Spleen (tissue), 11 donors: ENCODE data around the gene ARL15. TPM values are rescaled to one million over a fixed set of nuclear protein-coding genes. Genes with fewer than 3 reads are reported as not detected.

ENCODE experiments used
- DNase-seq: peaks from one replicate; pipeline ENCODE4 v3.0.0-alpha.2; 2020
- H3K27ac ChIP-seq, 8 donors: fragments of 200-600 bp; sonication (generic) in 7 of 8; 1 replicate in 4 of 8; 2 replicates in 4 of 8; pipeline versions ENCODE4 v1.5.0 to v1.8.0; 2016 to 2021; ENCODE audit warnings: inconsistent platforms in 4 of 8, mild to moderate bottlenecking in 4 of 8, moderate library complexity in 1 of 8
- H3K27me3 ChIP-seq, 7 donors: fragments of 200-600 bp; sonication (generic) in 6 of 7; replicated peaks in 1 of 7; 1 replicate in 4 of 7; 2 replicates in 3 of 7; pipeline versions ENCODE4 v1.5.0 to v1.8.0; 2016 to 2021; ENCODE audit warnings: inconsistent platforms in 3 of 7, mild to moderate bottlenecking in 1 of 7
- H3K36me3 ChIP-seq, 6 donors: fragments of 200-600 bp; sonication (generic) in 5 of 6; 1 replicate in 4 of 6; 2 replicates in 2 of 6; pipeline versions ENCODE4 v1.5.0 to v1.8.0; 2016 to 2021; ENCODE audit warnings: inconsistent platforms in 2 of 6
- H3K4me1 ChIP-seq, 6 donors: fragments of 200-600 bp; sonication (generic) in 5 of 6; 1 replicate in 3 of 6; 2 replicates in 3 of 6; pipeline versions ENCODE4 v1.5.0 to v1.8.0; 2016 to 2021; ENCODE audit warnings: inconsistent platforms in 3 of 6
- H3K4me3 ChIP-seq, 8 donors: fragments of 200-600 bp; sonication (generic) in 7 of 8; 1 replicate in 4 of 8; 2 replicates in 4 of 8; pipeline versions ENCODE4 v1.5.0 to v1.8.0; 2016 to 2021; ENCODE audit warnings: inconsistent platforms in 4 of 8, mild to moderate bottlenecking in 4 of 8, moderate library complexity in 2 of 8
- H3K9me3 ChIP-seq, 8 donors: fragments of 200-600 bp; sonication (generic) in 7 of 8; 1 replicate in 4 of 8; 2 replicates in 4 of 8; pipeline versions ENCODE4 v1.5.0 to v1.8.0; 2016 to 2021; ENCODE audit warnings: inconsistent platforms in 4 of 8
- POLR2A ChIP-seq, 3 donors: fragments of 450-650 bp; IDR thresholded peaks; one replicate each; pipeline ENCODE4 v1.5.1; 2017; ENCODE audit warnings: antibody characterized with exemption in 3 of 3, mild to moderate bottlenecking in 1 of 3
- POLR2AphosphoS5 ChIP-seq, 3 donors: sonication (generic); formaldehyde crosslinking; IDR thresholded peaks; one replicate each; pipeline ENCODE4 v1.5.1; 2017; ENCODE audit warnings: antibody characterized with exemption in 3 of 3
- WGBS, 5 donors: extraction: QIAGEN DNeasy Blood & Tissue Kit in 3 of 5; methylation state at CpG; one replicate each; pipeline versions ENCODE4 v1.1.5 to v1.1.7; 2013 to 2018; 5-methylcytosine and 5-hydroxymethylcytosine counted together
- intact Hi-C: fragments of 100-400 bp; cut with DNase I; formaldehyde crosslinking; loops from one replicate; pipeline ENCODE4 v1.15.0; 2023; ENCODE audit warnings: low total_unique reads
- polyA plus RNA-seq, 3 donors: library from polyadenylated mRNA; stranded (reverse); fragments of 200-250 nt; gene quantifications; one replicate each; pipeline ENCODE4 v1.2.1, GENCODE V29; 2013
- total RNA-seq, 7 donors: library from RNA; depleted of rRNA in 3 of 7; stranded (reverse); fragments of >200 nt in 3 of 7; fragmentation: NEBNext Ultra II Directional in 4 of 7; extraction: Animal tissue kit (Norgen Biotek cat#: 25700) in 4 of 7; gene quantifications; one replicate each; pipeline versions ENCODE4 v1.1.0 to v1.2.1, GENCODE V29; 2016 to 2021
- TF ChIP-seq, protein P1 (sequence below), 11 experiments: fragments of 200-600 bp in 7 of 11; fragments of 450-650 bp in 4 of 11; sonication (generic) in 4 of 11; IDR thresholded peaks in 8 of 11; conservative IDR thresholded peaks in 3 of 11; 1 replicate in 7 of 11; 2 replicates in 4 of 11; pipeline versions ENCODE4 v1.4.0 to v1.8.0; 2016 to 2021; ENCODE audit warnings: antibody characterized with exemption in 11 of 11, inconsistent platforms in 4 of 11, mild to moderate bottlenecking in 1 of 11
- donor health status: healthy with polysubstance abuse.
- donor health status: DM: no; HTN: no; CAD: no; lungs with moderate emphysema.
- donor health status: DM: no; HTN: no; CAD: no.
- donor health status: Bipolar disorder and iron deficiency.
- donor health status: healthy.
- donor health status: DM: no; HTN: no; CAD: no.
- donor health status: DM: yes; HTN: yes; CAD: no.

Gene ARL15
- total and polyA plus RNA-seq, 10 donors: 6.3 to 70.2 (median 37.1) TPM

- no peak for TF ChIP-seq POLR2AphosphoS5 (IDR thresholded peaks at IDR 0.05)
- TF ChIP-seq POLR2A (IDR thresholded peaks at IDR 0.05): no peak
- TF ChIP-seq, protein P1, sequence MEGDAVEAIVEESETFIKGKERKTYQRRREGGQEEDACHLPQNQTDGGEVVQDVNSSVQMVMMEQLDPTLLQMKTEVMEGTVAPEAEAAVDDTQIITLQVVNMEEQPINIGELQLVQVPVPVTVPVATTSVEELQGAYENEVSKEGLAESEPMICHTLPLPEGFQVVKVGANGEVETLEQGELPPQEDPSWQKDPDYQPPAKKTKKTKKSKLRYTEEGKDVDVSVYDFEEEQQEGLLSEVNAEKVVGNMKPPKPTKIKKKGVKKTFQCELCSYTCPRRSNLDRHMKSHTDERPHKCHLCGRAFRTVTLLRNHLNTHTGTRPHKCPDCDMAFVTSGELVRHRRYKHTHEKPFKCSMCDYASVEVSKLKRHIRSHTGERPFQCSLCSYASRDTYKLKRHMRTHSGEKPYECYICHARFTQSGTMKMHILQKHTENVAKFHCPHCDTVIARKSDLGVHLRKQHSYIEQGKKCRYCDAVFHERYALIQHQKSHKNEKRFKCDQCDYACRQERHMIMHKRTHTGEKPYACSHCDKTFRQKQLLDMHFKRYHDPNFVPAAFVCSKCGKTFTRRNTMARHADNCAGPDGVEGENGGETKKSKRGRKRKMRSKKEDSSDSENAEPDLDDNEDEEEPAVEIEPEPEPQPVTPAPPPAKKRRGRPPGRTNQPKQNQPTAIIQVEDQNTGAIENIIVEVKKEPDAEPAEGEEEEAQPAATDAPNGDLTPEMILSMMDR (IDR thresholded peaks at IDR 0.05 in 8 of 11, conservative IDR thresholded peaks at IDR 0.05 in 3 of 11): no peak
- no peak overlapping the region for H3K27ac ChIP-seq
- H3K4me1 ChIP-seq: no peaks in the 10 kb centered on the region
- DNase-seq: no peak
- no peaks in the 10 kb centered on the region for H3K9me3 ChIP-seq
- no peaks in the 10 kb centered on the region for H3K27me3 ChIP-seq
- H3K4me3 ChIP-seq: no peak overlapping the region
- H3K36me3 ChIP-seq: peaks cover 0 to 38% (median 0%) of the 10 kb centered on the region in 6 donors
- WGBS, 5 donors: 86 to 93% (median 88%) methylated on average over 6 of the region's 6 CpGs
- intact Hi-C loops: no loop called here
These were observed 367.6 kb downstream of the ARL15 start for GRCh38 chr5:53942724-53943123.

- TF ChIP-seq, protein P1 (IDR thresholded peaks at IDR 0.05 in 8 of 11, conservative IDR thresholded peaks at IDR 0.05 in 3 of 11): no peak
- no peak for TF ChIP-seq POLR2AphosphoS5 (IDR thresholded peaks at IDR 0.05)
- TF ChIP-seq POLR2A (IDR thresholded peaks at IDR 0.05): no peak
- H3K27me3 ChIP-seq: no peaks in the 10 kb centered on the region
- H3K36me3 ChIP-seq: peaks cover 0 to 38% (median 0%) of the 10 kb centered on the region in 6 donors
- no peak overlapping the region for H3K4me3 ChIP-seq
- intact Hi-C loops: no loop called here
- peaks cover 0 to 7% (median 0%) of the 10 kb centered on the region in 6 donors for H3K4me1 ChIP-seq
- H3K9me3 ChIP-seq: no peaks in the 10 kb centered on the region
- 78 to 91% (median 83%) methylated on average over 1 of the region's 1 CpG for WGBS, 5 donors
- no peak overlapping the region for H3K27ac ChIP-seq
- no peak for DNase-seq
These were observed 369.5 kb downstream of the ARL15 start for GRCh38 chr5:53940921-53941320.

GRCh38 chr5:53937467-53937866, 372.9 kb downstream of the ARL15 start:
- WGBS, 5 donors: 87 to 94% (median 89%) methylated on average over 2 of the region's 2 CpGs
- Histone ChIP-seq H3K27ac (no peak overlapping the region), H3K36me3 (peaks cover 0 to 20% (median 0%) of the 10 kb centered on the region in 6 donors), H3K4me3 (no peak overlapping the region), H3K9me3 (no peaks in the 10 kb centered on the region), H3K4me1 (peaks cover 0 to 7% (median 0%) of the 10 kb centered on the region in 6 donors), H3K27me3 (no peaks in the 10 kb centered on the region)
- no peak for DNase-seq
- intact Hi-C loops: no loop called here
- TF ChIP-seq, protein P1 (IDR thresholded peaks at IDR 0.05 in 8 of 11, conservative IDR thresholded peaks at IDR 0.05 in 3 of 11): no peak
- TF ChIP-seq POLR2A (IDR thresholded peaks at IDR 0.05) (no peak), POLR2AphosphoS5 (IDR thresholded peaks at IDR 0.05) (no peak)

GRCh38 chr5:53936481-53937352, 373.7 kb downstream of the ARL15 start:
- intact Hi-C loops: no loop called here
- TF ChIP-seq POLR2AphosphoS5 (IDR thresholded peaks at IDR 0.05): no peak
- TF ChIP-seq, protein P1 (IDR thresholded peaks at IDR 0.05 in 8 of 11, conservative IDR thresholded peaks at IDR 0.05 in 3 of 11): no peak
- Histone ChIP-seq H3K27me3 (no peaks in the 10 kb centered on the region), H3K27ac (no peak overlapping the region), H3K4me1 (peaks cover 0 to 7% (median 0%) of the 10 kb centered on the region in 6 donors), H3K4me3 (no peak overlapping the region), H3K9me3 (no peaks in the 10 kb centered on the region), H3K36me3 (peaks cover 0 to 16% (median 0%) of the 10 kb centered on the region in 6 donors)
- DNase-seq: no peak
- 82 to 87% (median 85%) methylated on average over 7 of the region's 7 CpGs for WGBS, 5 donors
